Stimulated activated naive CD8-positive, alpha-beta T cell treated with anti-CD3 and anti-CD28 coated beads, Interleukin-15, Interleukin-2, amounts not matched to agents 100 U/mL and 50 U/mL, for 24 hours (primary cell): ENCODE results near the gene SEPTIN8.
"Not testable (repeated sequence)": the region's sequence is repeated elsewhere in the genome, so short reads cannot be mapped to it uniquely, and the experiment has no call there.

Experiments
- ATAC-seq: fragments of 150-1000 bp; cut with Tn5 transposase; one replicate; pipeline ENCODE4 v1.10.0; 2021
- DNase-seq: peaks from one replicate; pipeline ENCODE4 v3.0.0; 2021

Gene SEPTIN8

GRCh38 chr5:132812123-132812765, 35.2 kb upstream of the SEPTIN8 start:
- no peak for ATAC-seq
- DNase-seq: no peak

- no peak for ATAC-seq
- DNase-seq: no peak
Measured at GRCh38 chr5:132810605-132811004, 33.6 kb upstream of the SEPTIN8 start.

GRCh38 chr5:132808866-132809265, 31.8 kb upstream of the SEPTIN8 start:
- ATAC-seq: no peak
- no peak for DNase-seq

GRCh38 chr5:132808448-132808847, 31.4 kb upstream of the SEPTIN8 start:
- ATAC-seq (no peak), DNase-seq (no peak)

- ATAC-seq (no peak), DNase-seq (no peak)
Measured at GRCh38 chr5:132807163-132807838, 30.3 kb upstream of the SEPTIN8 start.

GRCh38 chr5:132806804-132807162, 29.7 kb upstream of the SEPTIN8 start:
- not testable (repeated sequence) for DNase-seq, ATAC-seq

- ATAC-seq, DNase-seq: not testable (repeated sequence)
Measured at GRCh38 chr5:132805872-132806271, 28.8 kb upstream of the SEPTIN8 start.

- not testable (repeated sequence) for DNase-seq, ATAC-seq
Measured at GRCh38 chr5:132804219-132804618, 27.2 kb upstream of the SEPTIN8 start.

GRCh38 chr5:132802685-132803066, 25.6 kb upstream of the SEPTIN8 start:
- not testable (repeated sequence) for DNase-seq, ATAC-seq

- ATAC-seq (no peak), DNase-seq (no peak)
Measured at GRCh38 chr5:132802044-132802684, 25.1 kb upstream of the SEPTIN8 start.

- ATAC-seq (no peak), DNase-seq (no peak)
Measured at GRCh38 chr5:132800545-132800944, 23.5 kb upstream of the SEPTIN8 start.

GRCh38 chr5:132799392-132799791, 22.4 kb upstream of the SEPTIN8 start:
- DNase-seq: no peak
- no peak for ATAC-seq

- ATAC-seq: no peak
- DNase-seq: no peak
Measured at GRCh38 chr5:132797651-132798050, 20.6 kb upstream of the SEPTIN8 start.

- no peak for DNase-seq
- no peak for ATAC-seq
Measured at GRCh38 chr5:132791026-132791425, 14.0 kb upstream of the SEPTIN8 start.

- no peak for ATAC-seq
- no peak for DNase-seq
Measured at GRCh38 chr5:132790201-132790865, 13.3 kb upstream of the SEPTIN8 start.

GRCh38 chr5:132788990-132789886, 12.2 kb upstream of the SEPTIN8 start:
- ATAC-seq: no peak
- DNase-seq: no peak

GRCh38 chr5:132788508-132788907, 11.5 kb upstream of the SEPTIN8 start:
- DNase-seq (no peak), ATAC-seq (no peak)

- no peak for ATAC-seq
- DNase-seq: no peak
Measured at GRCh38 chr5:132787076-132787475, 10.0 kb upstream of the SEPTIN8 start.

GRCh38 chr5:132785864-132786263, 8.8 kb upstream of the SEPTIN8 start:
- ATAC-seq: no peak
- DNase-seq: no peak

GRCh38 chr5:132785365-132785764, 8.3 kb upstream of the SEPTIN8 start:
- no peak for ATAC-seq
- DNase-seq: no peak

- no peak for DNase-seq
- no peak for ATAC-seq
Measured at GRCh38 chr5:132782101-132782500, 5.1 kb upstream of the SEPTIN8 start.

GRCh38 chr5:132781029-132781428, 4.0 kb upstream of the SEPTIN8 start:
- ATAC-seq (no peak), DNase-seq (no peak)
